Activated naive CD4-positive, alpha-beta T cell treated with anti-CD3 and anti-CD28 coated beads, Interleukin-2, amount 10 ng/mL, durations not matched to agents 7 days and 5 days (primary cell): Measurements from ENCODE around the gene ADCY4.
"Not testable (repeated sequence)": the region's sequence is repeated elsewhere in the genome, so short reads cannot be mapped to it uniquely, and the experiment has no call there.

ENCODE experiments used
- CTCF ChIA-PET: fragments of 350-600 bp; sonication (Branson Sonifier 250); formaldehyde crosslinking; loops from one replicate; lab custom pipeline; 2021; ENCODE audit warnings: antibody characterized with exemption; lab: Charles Lee
- DNase-seq: peaks from one replicate; pipeline ENCODE4 v3.0.0-alpha.2; 2020
- H3K27ac Mint-ChIP-seq: one replicate; pipeline ENCODE4 v1.8.0; 2021; ENCODE audit warnings: mild to moderate bottlenecking, moderate library complexity, mixed read lengths
- H3K27me3 Mint-ChIP-seq: one replicate; pipeline ENCODE4 v1.8.0; 2021; ENCODE audit warnings: mild to moderate bottlenecking, mixed read lengths
- H3K36me3 Mint-ChIP-seq: one replicate; pipeline ENCODE4 v1.8.0; 2021; ENCODE audit warnings: mixed read lengths
- H3K4me1 Mint-ChIP-seq: one replicate; pipeline ENCODE4 v1.8.0; 2021; ENCODE audit warnings: mixed read lengths
- H3K4me3 Mint-ChIP-seq: one replicate; pipeline ENCODE4 v1.8.0; 2021; ENCODE audit warnings: mild to moderate bottlenecking, moderate library complexity, mixed read lengths
- H3K9me3 Mint-ChIP-seq: one replicate; pipeline ENCODE4 v1.8.0; 2021; ENCODE audit warnings: mixed read lengths

The ADCY4 gene

GRCh38 chr14:24361326-24361725 is 26.5 kb upstream of the ADCY4 start:
- Mint-ChIP-seq H3K27ac (no peak overlapping the region), H3K4me3 (no peak overlapping the region), H3K36me3 (no peaks in the 10 kb centered on the region), H3K4me1 (peaks cover 13% of the 10 kb centered on the region), H3K27me3 (peaks cover 58% of the 10 kb centered on the region), H3K9me3 (no peaks in the 10 kb centered on the region)
- no peak for DNase-seq
- CTCF ChIA-PET = interaction anchor here (1.6 to 2.4 kb wide), 3 partner anchors 9 to 70 kb away, joined by 6 to 13 read pairs (median 7); no protein-coding TSS in a partner anchor

GRCh38 chr14:24360281-24360680 is 25.4 kb upstream of the ADCY4 start:
- no peak for DNase-seq
- Mint-ChIP-seq H3K9me3 (no peaks in the 10 kb centered on the region), H3K4me1 (peaks cover 5% of the 10 kb centered on the region), H3K36me3 (no peaks in the 10 kb centered on the region), H3K4me3 (no peak overlapping the region), H3K27ac (no peak overlapping the region), H3K27me3 (peaks cover 50% of the 10 kb centered on the region)
- CTCF ChIA-PET = interaction anchor here (0.9 to 2.1 kb wide), 2 partner anchors 8 to 27 kb away, joined by 3 to 6 read pairs; no protein-coding TSS in a partner anchor

GRCh38 chr14:24356208-24356607 is 21.3 kb upstream of the ADCY4 start:
- Mint-ChIP-seq H3K27me3 (peaks cover 54% of the 10 kb centered on the region), H3K4me3 (no peak overlapping the region), H3K4me1 (no peaks in the 10 kb centered on the region), H3K9me3 (no peaks in the 10 kb centered on the region), H3K27ac (no peak overlapping the region), H3K36me3 (no peaks in the 10 kb centered on the region)
- CTCF ChIA-PET = no interaction called here
- DNase-seq = no peak

- DNase-seq = no peak
- Mint-ChIP-seq H3K4me3 (no peak overlapping the region), H3K27ac (no peak overlapping the region), H3K9me3 (no peaks in the 10 kb centered on the region), H3K4me1 (no peaks in the 10 kb centered on the region), H3K27me3 (peaks cover 57% of the 10 kb centered on the region), H3K36me3 (no peaks in the 10 kb centered on the region)
- CTCF ChIA-PET = no interaction called here
These were observed 20.1 kb upstream of the ADCY4 start for GRCh38 chr14:24355009-24355408.

GRCh38 chr14:24354482-24354825 is 19.6 kb upstream of the ADCY4 start:
- DNase-seq, H3K4me1 Mint-ChIP-seq, CTCF ChIA-PET, H3K9me3 Mint-ChIP-seq, H3K36me3 Mint-ChIP-seq, H3K27ac Mint-ChIP-seq, H3K4me3 Mint-ChIP-seq: not testable (repeated sequence)
- peaks cover 58% of the 10 kb centered on the region for H3K27me3 Mint-ChIP-seq

GRCh38 chr14:24353559-24354481 is 18.9 kb upstream of the ADCY4 start:
- peaks cover 61% of the 10 kb centered on the region for H3K27me3 Mint-ChIP-seq
- H3K27ac Mint-ChIP-seq = no peak overlapping the region
- DNase-seq = no peak
- no peak overlapping the region for H3K4me3 Mint-ChIP-seq
- no peaks in the 10 kb centered on the region for H3K4me1 Mint-ChIP-seq
- H3K36me3 Mint-ChIP-seq = no peaks in the 10 kb centered on the region
- no peaks in the 10 kb centered on the region for H3K9me3 Mint-ChIP-seq
- CTCF ChIA-PET = interaction anchor here (2.2 kb wide), 1 partner anchor 7 kb away, joined by 6 read pairs; no protein-coding TSS in a partner anchor

GRCh38 chr14:24351517-24351916 is 16.6 kb upstream of the ADCY4 start:
- CTCF ChIA-PET = interaction anchor here (0.7 to 2.2 kb wide), 4 partner anchors 10 to 80 kb away, joined by 3 to 6 read pairs (median 4); no protein-coding TSS in a partner anchor
- peaks cover 65% of the 10 kb centered on the region for H3K27me3 Mint-ChIP-seq
- H3K4me1 Mint-ChIP-seq = no peaks in the 10 kb centered on the region
- no peaks in the 10 kb centered on the region for H3K36me3 Mint-ChIP-seq
- no peak overlapping the region for H3K27ac Mint-ChIP-seq
- DNase-seq = no peak
- no peaks in the 10 kb centered on the region for H3K9me3 Mint-ChIP-seq
- no peak overlapping the region for H3K4me3 Mint-ChIP-seq

GRCh38 chr14:24349742-24350141 is 14.9 kb upstream of the ADCY4 start:
- peaks cover 72% of the 10 kb centered on the region for H3K27me3 Mint-ChIP-seq

GRCh38 chr14:24348186-24348585 is 13.3 kb upstream of the ADCY4 start:
- CTCF ChIA-PET = interaction anchor here (1.2 to 1.5 kb wide), 2 partner anchors 34 to 74 kb away, joined by 3 to 4 read pairs; no protein-coding TSS in a partner anchor
- Mint-ChIP-seq H3K9me3 (no peaks in the 10 kb centered on the region), H3K27ac (no peak overlapping the region), H3K36me3 (no peaks in the 10 kb centered on the region), H3K4me3 (no peak overlapping the region), H3K27me3 (peaks cover 65% of the 10 kb centered on the region), H3K4me1 (no peaks in the 10 kb centered on the region)
- no peak for DNase-seq

More at GRCh38 chr14:24349742-24350141, 14.9 kb upstream of the ADCY4 start:
- CTCF ChIA-PET = no interaction called here
- no peak for DNase-seq
- H3K4me3 Mint-ChIP-seq = no peak overlapping the region
- no peaks in the 10 kb centered on the region for H3K4me1 Mint-ChIP-seq
- no peaks in the 10 kb centered on the region for H3K9me3 Mint-ChIP-seq
- H3K36me3 Mint-ChIP-seq = no peaks in the 10 kb centered on the region
- H3K27ac Mint-ChIP-seq = no peak overlapping the region

- H3K4me1 Mint-ChIP-seq = no peaks in the 10 kb centered on the region
- peaks cover 56% of the 10 kb centered on the region for H3K27me3 Mint-ChIP-seq
- H3K9me3 Mint-ChIP-seq = no peaks in the 10 kb centered on the region
- no peaks in the 10 kb centered on the region for H3K36me3 Mint-ChIP-seq
- no peak overlapping the region for H3K27ac Mint-ChIP-seq
- CTCF ChIA-PET = interaction anchor here (1.5 to 1.6 kb wide), 2 partner anchors 14 to 75 kb away, joined by 4 to 5 read pairs; no protein-coding TSS in a partner anchor
- H3K4me3 Mint-ChIP-seq = no peak overlapping the region
- DNase-seq = no peak
These were observed 12.3 kb upstream of the ADCY4 start for GRCh38 chr14:24347134-24347533.

GRCh38 chr14:24343795-24344660 is 9.2 kb upstream of the ADCY4 start:
- CTCF ChIA-PET = interaction anchor here (1.6 to 1.7 kb wide), 2 partner anchors 11 to 92 kb away, joined by 7 to 10 read pairs; no protein-coding TSS in a partner anchor
- H3K27ac Mint-ChIP-seq = no peak overlapping the region
- peaks cover 12% of the 10 kb centered on the region for H3K4me1 Mint-ChIP-seq

GRCh38 chr14:24342889-24343288 is 8.0 kb upstream of the ADCY4 start:
- Mint-ChIP-seq H3K36me3 (peaks cover 13% of the 10 kb centered on the region), H3K9me3 (no peaks in the 10 kb centered on the region), H3K27ac (no peak overlapping the region), H3K27me3 (peaks cover 45% of the 10 kb centered on the region), H3K4me3 (no peak overlapping the region), H3K4me1 (peaks cover 23% of the 10 kb centered on the region)
- DNase-seq = no peak
- CTCF ChIA-PET = no interaction called here

More at GRCh38 chr14:24343795-24344660, 9.2 kb upstream of the ADCY4 start:
- peaks cover 45% of the 10 kb centered on the region for H3K27me3 Mint-ChIP-seq
- no peaks in the 10 kb centered on the region for H3K9me3 Mint-ChIP-seq
- no peak for DNase-seq
- peaks cover 3% of the 10 kb centered on the region for H3K36me3 Mint-ChIP-seq
- no peak overlapping the region for H3K4me3 Mint-ChIP-seq

GRCh38 chr14:24340606-24341005 is 5.7 kb upstream of the ADCY4 start:
- no peak overlapping the region for H3K27ac Mint-ChIP-seq
- CTCF ChIA-PET = interaction anchor here (0.6 to 18.8 kb wide), 4 partner anchors 8 to 89 kb away, joined by 3 to 557 read pairs (median 3); partner anchors contain the start of genes CBLN3, CIDEB and KHNYN
- no peak for DNase-seq
- H3K4me1 Mint-ChIP-seq = peaks cover 30% of the 10 kb centered on the region
- no peaks in the 10 kb centered on the region for H3K9me3 Mint-ChIP-seq
- H3K4me3 Mint-ChIP-seq = no peak overlapping the region
- peaks cover 35% of the 10 kb centered on the region for H3K36me3 Mint-ChIP-seq
- H3K27me3 Mint-ChIP-seq = peaks cover 42% of the 10 kb centered on the region
